Measurements from ENCODE around the gene FGF18.

The FGF18 gene

DNA sequence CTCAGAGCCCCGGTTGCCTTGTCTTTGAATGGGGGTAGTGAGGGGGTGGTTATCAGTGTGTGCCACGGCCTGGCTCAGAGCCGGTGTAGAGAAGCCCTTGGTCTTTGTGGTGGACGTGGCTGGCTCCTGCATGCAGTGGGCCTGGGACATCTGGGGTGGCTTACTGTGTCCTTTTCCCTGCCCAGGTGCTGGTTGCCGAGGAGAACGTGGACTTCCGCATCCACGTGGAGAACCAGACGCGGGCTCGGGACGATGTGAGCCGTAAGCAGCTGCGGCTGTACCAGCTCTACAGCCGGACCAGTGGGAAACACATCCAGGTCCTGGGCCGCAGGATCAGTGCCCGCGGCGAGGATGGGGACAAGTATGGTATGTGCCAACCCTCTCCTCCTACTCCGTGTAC is 16.5 kb downstream of the FGF18 start:
- no peak for TF ChIP-seq TARDBP (IDR thresholded peaks at IDR 0.05)
- TF ChIP-seq SP1 (IDR thresholded peaks at IDR 0.05): no peak
- TF ChIP-seq FOXM1 (IDR thresholded peaks at IDR 0.05; ENCODE audit: borderline replicate concordance): no peak
- no peak for TF ChIP-seq FOXK2 (IDR thresholded peaks at IDR 0.05)
- POLR2A ChIA-PET: interaction anchor here (1.1 kb wide), 1 partner anchor 9 kb away, joined by 3 read pairs; no protein-coding TSS in a partner anchor
- no peak for DNase-seq (ENCODE audit: extremely low spot score)
- CTCF ChIA-PET: interaction anchor here (0.7 kb wide), 1 partner anchor 27 kb away, joined by 5 read pairs; no protein-coding TSS in a partner anchor

GRCh38 chr5:171436804-171437285 is 17.4 kb downstream of the FGF18 start:
- ChIA-PET CTCF (no interaction called here), POLR2A (no interaction called here)
- TF ChIP-seq NFRKB (IDR thresholded peaks at IDR 0.05) (no peak), CTBP1 (IDR thresholded peaks at IDR 0.05; ENCODE audit: borderline replicate concordance) (no peak), ZNF384 (IDR thresholded peaks at IDR 0.05) (no peak), ELF4 (IDR thresholded peaks at IDR 0.05) (no peak), FOXK2 (IDR thresholded peaks at IDR 0.05) (no peak), L3MBTL2 (conservative IDR thresholded peaks at IDR 0.05) (no peak), TARDBP (IDR thresholded peaks at IDR 0.05) (no peak), FOXA1 (IDR thresholded peaks at IDR 0.05) (no peak), ARNT (IDR thresholded peaks at IDR 0.05) (no peak), FOXM1 (IDR thresholded peaks at IDR 0.05; ENCODE audit: borderline replicate concordance) (no peak)
- DNase-seq (ENCODE audit: extremely low spot score): no peak

GRCh38 chr5:171437286-171437821 is 17.9 kb downstream of the FGF18 start:
- POLR2A ChIA-PET: no interaction called here
- CTCF ChIA-PET: interaction anchor here (0.6 kb wide), 1 partner anchor 169 kb away, joined by 3 read pairs; no protein-coding TSS in a partner anchor
- TF ChIP-seq CTBP1 (IDR thresholded peaks at IDR 0.05; ENCODE audit: borderline replicate concordance): no peak
- TF ChIP-seq LEF1 (IDR thresholded peaks at IDR 0.05; ENCODE audit: borderline replicate concordance): no peak
- no peak for TF ChIP-seq L3MBTL2 (conservative IDR thresholded peaks at IDR 0.05)
- TF ChIP-seq SP1 (IDR thresholded peaks at IDR 0.05): no peak
- TF ChIP-seq TARDBP (IDR thresholded peaks at IDR 0.05): no peak
- TF ChIP-seq FOXM1 (IDR thresholded peaks at IDR 0.05; ENCODE audit: borderline replicate concordance): no peak
- TF ChIP-seq SUZ12 (IDR thresholded peaks at IDR 0.05): no peak
- no peak for TF ChIP-seq HDGF (IDR thresholded peaks at IDR 0.05; ENCODE audit: borderline replicate concordance)
- TF ChIP-seq, protein P1, sequence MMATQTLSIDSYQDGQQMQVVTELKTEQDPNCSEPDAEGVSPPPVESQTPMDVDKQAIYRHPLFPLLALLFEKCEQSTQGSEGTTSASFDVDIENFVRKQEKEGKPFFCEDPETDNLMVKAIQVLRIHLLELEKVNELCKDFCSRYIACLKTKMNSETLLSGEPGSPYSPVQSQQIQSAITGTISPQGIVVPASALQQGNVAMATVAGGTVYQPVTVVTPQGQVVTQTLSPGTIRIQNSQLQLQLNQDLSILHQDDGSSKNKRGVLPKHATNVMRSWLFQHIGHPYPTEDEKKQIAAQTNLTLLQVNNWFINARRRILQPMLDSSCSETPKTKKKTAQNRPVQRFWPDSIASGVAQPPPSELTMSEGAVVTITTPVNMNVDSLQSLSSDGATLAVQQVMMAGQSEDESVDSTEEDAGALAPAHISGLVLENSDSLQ (IDR thresholded peaks at IDR 0.05): no peak
- no peak for TF ChIP-seq ELF4 (IDR thresholded peaks at IDR 0.05)
- no peak for TF ChIP-seq FOXA1 (IDR thresholded peaks at IDR 0.05)
- TF ChIP-seq ZNF384 (IDR thresholded peaks at IDR 0.05): no peak
- no peak for TF ChIP-seq ARNT (IDR thresholded peaks at IDR 0.05)
- TF ChIP-seq NFRKB (IDR thresholded peaks at IDR 0.05): no peak
- TF ChIP-seq FOXK2 (IDR thresholded peaks at IDR 0.05): no peak
- TF ChIP-seq BHLHE40 (IDR thresholded peaks at IDR 0.05; ENCODE audit: borderline replicate concordance): no peak
- no peak for DNase-seq (ENCODE audit: extremely low spot score)

DNA sequence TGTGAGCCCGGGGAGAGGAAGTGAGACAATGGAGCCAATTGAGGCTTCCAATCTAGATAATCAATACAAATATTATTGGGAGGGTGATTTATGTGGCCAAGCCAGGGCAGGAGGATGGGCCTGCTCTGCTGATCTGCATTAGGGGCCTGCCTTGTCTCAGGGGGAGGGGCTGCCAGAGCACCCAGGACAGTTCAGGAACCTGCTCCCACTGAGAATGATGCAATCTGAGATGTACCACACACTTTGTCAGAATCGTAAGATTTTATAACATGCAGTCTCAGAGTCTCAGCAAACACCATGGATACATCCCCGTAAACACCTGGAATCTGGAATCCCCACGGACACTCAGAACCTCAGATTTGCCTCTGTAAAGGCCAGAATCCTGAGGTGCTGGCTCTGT is 19.3 kb downstream of the FGF18 start:
- no peak for DNase-seq (ENCODE audit: extremely low spot score)
- POLR2A ChIA-PET: no interaction called here

GRCh38 chr5:171441246-171441791 is 21.9 kb downstream of the FGF18 start:
- ChIA-PET CTCF (no interaction called here), POLR2A (no interaction called here)

More for the DNA sequence above, 19.3 kb downstream of the FGF18 start:
- CTCF ChIA-PET: no interaction called here
- TF ChIP-seq FOXM1 (IDR thresholded peaks at IDR 0.05; ENCODE audit: borderline replicate concordance) (no peak), CTBP1 (IDR thresholded peaks at IDR 0.05; ENCODE audit: borderline replicate concordance) (no peak), L3MBTL2 (conservative IDR thresholded peaks at IDR 0.05) (no peak), FOXK2 (IDR thresholded peaks at IDR 0.05) (no peak), ZNF384 (IDR thresholded peaks at IDR 0.05) (no peak), ELF4 (IDR thresholded peaks at IDR 0.05) (no peak), LEF1 (IDR thresholded peaks at IDR 0.05; ENCODE audit: borderline replicate concordance) (no peak), SUZ12 (IDR thresholded peaks at IDR 0.05) (no peak), NFRKB (IDR thresholded peaks at IDR 0.05) (no peak), SP1 (IDR thresholded peaks at IDR 0.05) (no peak), TARDBP (IDR thresholded peaks at IDR 0.05) (no peak), BHLHE40 (IDR thresholded peaks at IDR 0.05; ENCODE audit: borderline replicate concordance) (no peak), FOXA1 (IDR thresholded peaks at IDR 0.05) (no peak), HDGF (IDR thresholded peaks at IDR 0.05; ENCODE audit: borderline replicate concordance) (no peak), ARNT (IDR thresholded peaks at IDR 0.05) (no peak)
- TF ChIP-seq, protein P1 (IDR thresholded peaks at IDR 0.05): no peak

More at GRCh38 chr5:171441246-171441791, 21.9 kb downstream of the FGF18 start:
- no peak for DNase-seq (ENCODE audit: extremely low spot score)
- TF ChIP-seq SP1 (IDR thresholded peaks at IDR 0.05) (no peak), LEF1 (IDR thresholded peaks at IDR 0.05; ENCODE audit: borderline replicate concordance) (no peak), FOXM1 (IDR thresholded peaks at IDR 0.05; ENCODE audit: borderline replicate concordance) (no peak), SUZ12 (IDR thresholded peaks at IDR 0.05) (no peak), FOXK2 (IDR thresholded peaks at IDR 0.05) (no peak), HDGF (IDR thresholded peaks at IDR 0.05; ENCODE audit: borderline replicate concordance) (no peak), ZNF384 (IDR thresholded peaks at IDR 0.05) (no peak), FOXA1 (IDR thresholded peaks at IDR 0.05) (no peak), NFRKB (IDR thresholded peaks at IDR 0.05) (no peak), ARNT (IDR thresholded peaks at IDR 0.05) (no peak), ELF4 (IDR thresholded peaks at IDR 0.05) (no peak), CTBP1 (IDR thresholded peaks at IDR 0.05; ENCODE audit: borderline replicate concordance) (no peak), BHLHE40 (IDR thresholded peaks at IDR 0.05; ENCODE audit: borderline replicate concordance) (no peak), TARDBP (IDR thresholded peaks at IDR 0.05) (no peak), L3MBTL2 (conservative IDR thresholded peaks at IDR 0.05) (no peak)
- TF ChIP-seq, protein P1 (IDR thresholded peaks at IDR 0.05): no peak
